ENCODE results near the gene SLC29A3. TPM values are rescaled to one million over a fixed set of nuclear protein-coding genes. Genes with fewer than 3 reads are reported as not detected.

The SLC29A3 gene
- total RNA-seq, 1 experiment from 2014 or later, result 9.2 TPM

- Histone ChIP-seq H2BK5ac (ENCODE audit: insufficient read length, low read length) (no peak overlapping the region), H3K79me2 (ENCODE audit: insufficient read depth, low read length) (no peaks in the 10 kb centered on the region), H4K5ac (ENCODE audit: insufficient read length, low read depth, low read length) (no peak overlapping the region), H3K4ac (ENCODE audit: low read depth, low read length) (no peak overlapping the region), H3K18ac (ENCODE audit: insufficient read length, low read depth, low read length) (no peak overlapping the region), H2BK120ac (ENCODE audit: low read depth, low read length, poor library complexity, severe bottlenecking) (no peak overlapping the region), H4K20me1 (ENCODE audit: control insufficient read depth, insufficient read depth, insufficient read length) (no peaks in the 10 kb centered on the region), H3K23me2 (ENCODE audit: insufficient read length, low read depth, low read length, poor library complexity, severe bottlenecking) (no peaks in the 10 kb centered on the region), H3K79me1 (ENCODE audit: insufficient read depth, low read depth, low read length, poor library complexity, severe bottlenecking) (no peaks in the 10 kb centered on the region), H4K8ac (replicated peaks; ENCODE audit: insufficient read length, low read depth, low read length) (no peak overlapping the region), H3K27ac (ENCODE audit: insufficient read length, low read depth, low read length) (no peak overlapping the region), H3T11ph (ENCODE audit: low read length) (no peak overlapping the region), H3K56ac (ENCODE audit: insufficient read length, low read depth, low read length) (no peak overlapping the region), H2AFZ (ENCODE audit: low read length) (no peak overlapping the region), H2BK12ac (ENCODE audit: insufficient read length, low read depth, low read length) (no peak overlapping the region), H3K27me3 (ENCODE audit: insufficient read depth, low read length) (no peaks in the 10 kb centered on the region), H3K9me3 (ENCODE audit: control insufficient read depth, low read depth, low read length) (no peaks in the 10 kb centered on the region), H2AK5ac (ENCODE audit: insufficient read length, low read length) (no peak overlapping the region), H3K4me1 (ENCODE audit: insufficient read depth, low read length) (peaks cover 15% of the 10 kb centered on the region), H3K9ac (ENCODE audit: extremely low read depth, insufficient read length, low read length) (no peak overlapping the region), H4K91ac (ENCODE audit: insufficient read length, low read depth, low read length) (no peak overlapping the region), H3K23ac (ENCODE audit: insufficient read length, low read depth, low read length) (no peak overlapping the region), H2BK15ac (ENCODE audit: low read depth, low read length) (no peak overlapping the region), H2BK20ac (ENCODE audit: low read depth, low read length, poor library complexity, severe bottlenecking) (no peak overlapping the region), H3K14ac (ENCODE audit: insufficient read depth, low read length) (no peak overlapping the region), H3K4me2 (ENCODE audit: insufficient read depth, insufficient read length, low read length) (no peak overlapping the region)
- no CpG with 5 or more reads among the region's 3 CpGs for WGBS (ENCODE audit: extremely low coverage, insufficient read length, low lambda C conversion rate)
- Mint-ChIP-seq H3K27ac (peak overlapping the region in 1 of 3 experiments; percentile 17; a peak in 1 of 7 replicates), H3K4me3 (no peak overlapping the region), H3K27me3 (ENCODE audit: low read depth) (no peaks in the 10 kb centered on the region), H3K36me3 (ENCODE audit: insufficient read depth in 1 of 3, low read depth in 3 of 3) (peaks cover 0 to 2% (median 0%) of the 10 kb centered on the region in 3 experiments; a peak in 2 of 7 replicates), H3K4me1 (peaks cover 74 to 84% of the 10 kb centered on the region in 2 experiments), H3K9me3 (no peaks in the 10 kb centered on the region)
- no peak for TF ChIP-seq CTCF (conservative IDR thresholded peaks at IDR 0.05)
- DNase-seq, result no peak
Measured at GRCh38 chr10:71346731-71347130, 27.7 kb downstream of the SLC29A3 start.

All from H9 (cell line).